K562 (cell line): ENCODE data around the gene KLHDC10. TPM values are rescaled to one million over a fixed set of nuclear protein-coding genes. Genes with fewer than 3 reads are reported as not detected.

Experiments used
- C11orf30 ChIP-seq: fragments of 450-650 bp; IDR thresholded peaks from 2 replicates; pipeline ENCODE4 v1.6.1; 2016; ENCODE audit warnings: low read depth, mild to moderate bottlenecking
- CREB1 ChIP-seq, 2 experiments: sonication (generic) in 1 of 2; formaldehyde crosslinking in 1 of 2; IDR thresholded peaks; 2 replicates each; pipeline versions ENCODE4 v1.6.1 to v1.8.0; 2012 to 2022; ENCODE audit warnings: inconsistent platforms in 1 of 2, mild to moderate bottlenecking in 1 of 2, missing genetic modification reagents in 1 of 2, moderate library complexity in 1 of 2
- EWSR1 ChIP-seq: fragments of 450-650 bp; IDR thresholded peaks from 2 replicates; pipeline ENCODE4 v1.6.1; 2018; ENCODE audit warnings: borderline replicate concordance, mild to moderate bottlenecking, low read depth, moderate library complexity; ENCODE audit not compliant: partially characterized antibody
- FOXA3 ChIP-seq, 2 experiments: fragments of 450-650 bp in 1 of 2; sonication (generic) in 1 of 2; formaldehyde crosslinking; IDR thresholded peaks in 1 of 2; conservative IDR thresholded peaks in 1 of 2; 2 replicates each; pipeline versions ENCODE4 v1.4.0 to v1.8.0; 2020 to 2022; ENCODE audit warnings: mild to moderate bottlenecking in 2 of 2, missing genetic modification reagents in 1 of 2
- GABPB2 ChIP-seq: fragments of 250-450 bp; sonication (Bioruptor Pico); conservative IDR thresholded peaks from 2 replicates; pipeline ENCODE4 v1.5.1; 2021; ENCODE audit warnings: mild to moderate bottlenecking
- GTF2F1 ChIP-seq: IDR thresholded peaks from 2 replicates; pipeline ENCODE4 v1.6.1; 2011; ENCODE audit warnings: low read depth, low read length, improper control_type of control experiment
- HNRNPLL ChIP-seq: fragments of 200-400 bp; formaldehyde crosslinking; IDR thresholded peaks from 2 replicates; pipeline ENCODE4 v1.6.1; 2017; ENCODE audit warnings: low read length, low read depth, mild to moderate bottlenecking; ENCODE audit not compliant: poor library complexity, severe bottlenecking
- KAT2B ChIP-seq: IDR thresholded peaks from one replicate; pipeline ENCODE4 v1.6.1; 2012; ENCODE audit warnings: low read depth, mild to moderate bottlenecking, control low read depth, inconsistent platforms, low read length, moderate library complexity
- KAT7 ChIP-seq: sonication (generic); formaldehyde crosslinking; IDR thresholded peaks from 2 replicates; pipeline ENCODE4 v1.8.0; 2022; ENCODE audit warnings: missing genetic modification reagents, mild to moderate bottlenecking, borderline replicate concordance
- KLF16 ChIP-seq: IDR thresholded peaks from 2 replicates; pipeline ENCODE4 v1.6.1; 2016; ENCODE audit warnings: antibody characterized with exemption
- MTA3 ChIP-seq: fragments of 450-650 bp; formaldehyde crosslinking; IDR thresholded peaks from 2 replicates; pipeline ENCODE4 v1.6.1; 2017; ENCODE audit warnings: mild to moderate bottlenecking, borderline replicate concordance
- PHB2 ChIP-seq: fragments of 450-650 bp; IDR thresholded peaks from 2 replicates; pipeline ENCODE4 v1.6.1; 2017; ENCODE audit warnings: low read depth
- POLR2B ChIP-seq: fragments of 450-650 bp; IDR thresholded peaks from 2 replicates; pipeline ENCODE4 v1.6.1; 2018; ENCODE audit warnings: low read depth; ENCODE audit not compliant: partially characterized antibody
- RBM15 ChIP-seq: fragments of 200-400 bp; formaldehyde crosslinking; IDR thresholded peaks from 2 replicates; pipeline ENCODE4 v1.6.1; 2018; ENCODE audit warnings: mild to moderate bottlenecking, low read length, moderate library complexity; ENCODE audit not compliant: insufficient read depth
- SP2 ChIP-seq: IDR thresholded peaks from 2 replicates; pipeline ENCODE4 v1.6.1; 2011; ENCODE audit warnings: mild to moderate bottlenecking, low read depth, low read length, moderate library complexity; ENCODE audit not compliant: poor library complexity, severe bottlenecking; ENCODE audit errors: extremely low read depth
- STAT5A ChIP-seq: IDR thresholded peaks from 2 replicates; pipeline ENCODE4 v1.6.1; 2012; ENCODE audit warnings: low read length, inconsistent platforms, borderline replicate concordance
- TBL1XR1 ChIP-seq, 2 experiments: IDR thresholded peaks; 2 replicates each; pipeline ENCODE4 v1.6.1; 2012; ENCODE audit warnings: improper control_type of control experiment in 2 of 2, low read length in 2 of 2, mild to moderate bottlenecking in 1 of 2
- TOE1 ChIP-seq, 2 experiments: fragments of 450-650 bp in 1 of 2; sonication (generic) in 1 of 2; formaldehyde crosslinking in 1 of 2; IDR thresholded peaks; 2 replicates each; pipeline versions ENCODE4 v1.7.1 to v1.8.0; 2016 to 2022; ENCODE audit warnings: borderline replicate concordance in 2 of 2, mild to moderate bottlenecking in 2 of 2, antibody characterized with exemption in 1 of 2, inconsistent platforms in 1 of 2, low read depth in 1 of 2, missing genetic modification reagents in 1 of 2, moderate library complexity in 1 of 2
- XRCC5 ChIP-seq: fragments of 200-400 bp; formaldehyde crosslinking; IDR thresholded peaks from 2 replicates; pipeline ENCODE4 v1.6.1; 2017; ENCODE audit warnings: low read depth, mild to moderate bottlenecking, low read length
- ZNF23 ChIP-seq: fragments of 250-450 bp; sonication (Bioruptor Pico); IDR thresholded peaks from 2 replicates; pipeline ENCODE4 v1.4.0; 2020; ENCODE audit warnings: mild to moderate bottlenecking
- ZNF274 ChIP-seq: IDR thresholded peaks from 2 replicates; pipeline ENCODE4 v1.6.1; 2011; ENCODE audit warnings: low read depth, mild to moderate bottlenecking, low read length, moderate library complexity, borderline replicate concordance
- ZNF3 ChIP-seq: fragments of 250-450 bp; sonication (Bioruptor Pico); IDR thresholded peaks from 2 replicates; pipeline ENCODE4 v1.5.0; 2021; ENCODE audit warnings: mild to moderate bottlenecking, moderate library complexity
- ZNF431 ChIP-seq: sonication (generic); formaldehyde crosslinking; IDR thresholded peaks from 2 replicates; pipeline ENCODE4 v1.8.0; 2022; ENCODE audit warnings: mild to moderate bottlenecking, missing genetic modification reagents
- ZNF445 ChIP-seq: fragments of 250-450 bp; sonication (Bioruptor Pico); IDR thresholded peaks from 2 replicates; pipeline ENCODE4 v1.4.0; 2020; ENCODE audit warnings: low read depth, mild to moderate bottlenecking, moderate library complexity
- polyA plus RNA-seq, 8 experiments: library from polyadenylated mRNA; depleted of rRNA in 4 of 8; stranded (reverse) in 5 of 8; unstranded in 3 of 8; fragments of >200 nt; fragmentation: Nextera tagmentation in 2 of 8; fragmentation: Illumina TruSeq in 1 of 8; extraction: Ambion mirVana in 2 of 8; extraction: Trizol in 1 of 8; gene quantifications; 2 replicates each; pipeline versions ENCODE4 v1.2.1 to v1.2.3, GENCODE V29; 2011 to 2014; ENCODE audit warnings: inconsistent platforms in 1 of 8, missing spikeins in 1 of 8
- total RNA-seq, 7 experiments: library from RNA; depleted of rRNA in 6 of 7; stranded (reverse); fragments of >200 nt in 6 of 7; fragmentation: Illumina TruSeq in 2 of 7; extraction: Trizol in 2 of 7; gene quantifications; 2 replicates each; pipeline versions ENCODE4 v1.2.1 to v1.2.3, GENCODE V29; 2011 to 2021; ENCODE audit warnings: low replicate concordance in 1 of 7
- TF ChIP-seq, protein P1 (sequence below): fragments of 450-650 bp; IDR thresholded peaks from 2 replicates; pipeline ENCODE4 v1.6.1; 2016; ENCODE audit warnings: low read depth, mild to moderate bottlenecking, moderate library complexity
- TF ChIP-seq, protein P2 (sequence below): fragments of 450-650 bp; IDR thresholded peaks from 2 replicates; pipeline ENCODE4 v1.6.1; 2016; ENCODE audit warnings: antibody characterized with exemption

The KLHDC10 gene
- total and polyA plus RNA-seq, 9 of the 15 experiments (the other 6 are each of a cell fraction or from before 2014, with no cell fraction given): 9.8 to 80.5 (median 31.4) TPM

DNA sequence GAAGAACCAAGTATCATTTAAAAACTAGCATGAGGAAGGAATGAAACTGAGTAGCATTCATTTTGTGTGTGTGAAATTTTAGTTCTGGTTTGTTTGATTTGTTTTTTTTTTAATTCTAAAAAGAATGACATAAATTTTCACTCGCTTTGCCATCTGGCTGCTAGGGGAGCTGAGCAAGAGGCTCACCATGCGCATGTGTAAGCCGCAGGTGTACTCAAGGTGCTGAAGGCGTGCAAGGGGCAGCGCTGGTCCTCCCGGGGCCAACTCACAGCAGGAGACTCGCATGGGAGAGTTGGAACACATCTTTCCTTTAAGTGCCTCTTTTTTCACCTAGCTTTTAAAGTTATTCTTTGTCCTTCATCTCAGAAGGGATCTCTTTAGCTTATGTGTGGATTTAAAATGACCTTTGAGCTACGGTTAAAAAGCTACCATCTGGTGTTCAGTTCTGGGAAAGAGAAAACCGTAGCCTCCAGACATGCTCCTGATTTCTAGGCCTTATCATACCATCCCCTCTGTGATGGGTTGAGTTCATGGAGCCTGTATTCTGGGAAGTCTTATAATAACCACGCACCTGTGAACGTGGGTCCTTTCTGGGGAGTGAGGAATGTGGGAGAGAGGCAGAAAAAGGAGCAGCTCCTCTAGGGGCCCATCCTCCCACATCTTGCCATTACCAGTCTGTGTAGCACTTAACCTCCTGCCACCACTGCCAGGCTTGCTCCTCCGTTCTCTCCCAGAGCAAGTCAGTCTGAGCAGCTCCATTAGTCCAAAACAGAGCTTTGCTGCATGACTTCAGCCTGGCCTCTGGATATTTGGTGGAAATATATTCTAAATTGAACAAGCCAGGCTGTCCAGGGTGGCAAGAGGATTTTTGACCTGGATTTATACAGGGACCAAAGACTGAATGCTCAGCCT lies 61.9 kb downstream of the KLHDC10 start (continued):
- peak; percentile 49; the same call in 1 of the 2 replicates for TF ChIP-seq XRCC5
- peak; percentile 75 to 83 for TF ChIP-seq TBL1XR1 (IDR thresholded peaks at IDR 0.05; ENCODE audit: low read length in 2 of 2)
- TF ChIP-seq POLR2B: no peak
- TF ChIP-seq ZNF445 (CRISPR knock-in tag): no peak
- peak; percentile 55; the same call in 1 of the 2 replicates for TF ChIP-seq ZNF274
- no peak for TF ChIP-seq C11orf30
- TF ChIP-seq MTA3: peak; percentile 34
- no peak for TF ChIP-seq ZNF431 (CRISPR knock-in tag)
- TF ChIP-seq EWSR1: no peak
- peak; percentile 97 for TF ChIP-seq STAT5A
- no peak for TF ChIP-seq GABPB2
- no peak for TF ChIP-seq RBM15
- TF ChIP-seq PHB2: peak; percentile 32; the same call in 1 of the 2 replicates
- TF ChIP-seq KLF16: peak; percentile 76
- TF ChIP-seq KAT2B: no peak
- peak; percentile 64; the same call in 1 of the 2 replicates for TF ChIP-seq KAT7 (CRISPR knock-in tag)
- TF ChIP-seq ZNF23: no peak
- 0 out of 2 replicates have a peak, but pooled peaks have one; percentile 65 for TF ChIP-seq GTF2F1
- TF ChIP-seq TOE1 (IDR thresholded peaks at IDR 0.05; ENCODE audit: borderline replicate concordance): peak; percentile 62; the same call in 1 of the 2 replicates
- no peak for TF ChIP-seq TOE1 (CRISPR knock-in tag; IDR thresholded peaks at IDR 0.05; ENCODE audit: borderline replicate concordance, low read depth)
- TF ChIP-seq SP2: no peak
- TF ChIP-seq FOXA3 (CRISPR knock-in tag; conservative IDR thresholded peaks at IDR 0.05 in 1 of 2, IDR thresholded peaks at IDR 0.05 in 1 of 2): peak in 1 of 2 experiments; percentile 63; a peak in 1 of 4 replicates
- TF ChIP-seq, protein P1, sequence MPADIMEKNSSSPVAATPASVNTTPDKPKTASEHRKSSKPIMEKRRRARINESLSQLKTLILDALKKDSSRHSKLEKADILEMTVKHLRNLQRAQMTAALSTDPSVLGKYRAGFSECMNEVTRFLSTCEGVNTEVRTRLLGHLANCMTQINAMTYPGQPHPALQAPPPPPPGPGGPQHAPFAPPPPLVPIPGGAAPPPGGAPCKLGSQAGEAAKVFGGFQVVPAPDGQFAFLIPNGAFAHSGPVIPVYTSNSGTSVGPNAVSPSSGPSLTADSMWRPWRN: no peak; the same call in 1 of the 2 replicates
- TF ChIP-seq, protein P2, sequence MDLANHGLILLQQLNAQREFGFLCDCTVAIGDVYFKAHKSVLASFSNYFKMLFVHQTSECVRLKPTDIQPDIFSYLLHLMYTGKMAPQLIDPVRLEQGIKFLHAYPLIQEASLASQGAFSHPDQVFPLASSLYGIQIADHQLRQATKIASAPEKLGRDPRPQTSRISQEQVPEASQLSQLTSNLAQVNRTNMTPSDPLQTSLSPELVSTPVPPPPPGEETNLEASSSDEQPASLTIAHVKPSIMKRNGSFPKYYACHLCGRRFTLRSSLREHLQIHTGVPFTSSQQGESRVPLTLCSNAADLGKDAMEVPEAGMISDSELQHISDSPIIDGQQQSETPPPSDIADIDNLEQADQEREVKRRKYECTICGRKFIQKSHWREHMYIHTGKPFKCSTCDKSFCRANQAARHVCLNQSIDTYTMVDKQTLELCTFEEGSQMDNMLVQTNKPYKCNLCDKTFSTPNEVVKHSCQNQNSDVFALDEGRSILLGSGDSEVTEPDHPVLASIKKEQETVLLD: peak; percentile 83; the same call in 1 of the 2 replicates
- 0 out of 2 replicates have a peak, but pooled peaks have one; percentile 31 for TF ChIP-seq CREB1 (IDR thresholded peaks at IDR 0.05)
- no peak for TF ChIP-seq CREB1 (CRISPR knock-in tag; IDR thresholded peaks at IDR 0.05)
- no peak for TF ChIP-seq ZNF3
- TF ChIP-seq HNRNPLL: peak; percentile 38
